GM12865 (cell line): ENCODE measurements around the gene GNAT3.

ENCODE experiments used
- DNase-seq: peaks from one replicate; pipeline ENCODE4 v3.0.0; 2010; ENCODE audit warnings: low read depth
- H3K4me3 ChIP-seq: 2 replicates; pipeline ENCODE4 v1.5.1; 2011; ENCODE audit warnings: mild to moderate bottlenecking, low read depth, low read length, control low read depth
- TF ChIP-seq, protein P1 (sequence below): IDR thresholded peaks from 2 replicates; pipeline ENCODE4 v1.5.1; 2011; ENCODE audit warnings: low read length, control low read depth, low read depth, inconsistent platforms; ENCODE audit not compliant: insufficient read depth; ENCODE audit errors: missing control alignments

The GNAT3 gene

DNA sequence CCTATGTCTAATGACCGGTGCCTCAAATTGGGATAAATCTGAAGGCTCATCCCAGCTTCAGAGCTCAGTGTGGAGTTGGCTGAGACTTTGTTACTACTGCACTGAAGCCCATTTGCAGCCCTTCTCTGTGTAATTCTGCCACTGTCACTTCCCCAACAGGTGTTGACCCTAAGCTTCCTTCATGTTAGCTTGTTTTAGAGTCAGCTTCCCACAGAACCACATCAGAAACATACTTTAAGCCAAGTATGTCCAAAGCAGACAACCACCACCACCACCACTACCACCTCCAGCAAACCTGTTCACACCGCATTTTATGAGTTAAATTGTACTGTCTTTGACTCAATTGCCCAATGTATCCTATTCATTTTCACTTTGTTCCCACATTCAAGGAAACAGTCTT is 25.2 kb upstream of the GNAT3 start:
- TF ChIP-seq, protein P1, sequence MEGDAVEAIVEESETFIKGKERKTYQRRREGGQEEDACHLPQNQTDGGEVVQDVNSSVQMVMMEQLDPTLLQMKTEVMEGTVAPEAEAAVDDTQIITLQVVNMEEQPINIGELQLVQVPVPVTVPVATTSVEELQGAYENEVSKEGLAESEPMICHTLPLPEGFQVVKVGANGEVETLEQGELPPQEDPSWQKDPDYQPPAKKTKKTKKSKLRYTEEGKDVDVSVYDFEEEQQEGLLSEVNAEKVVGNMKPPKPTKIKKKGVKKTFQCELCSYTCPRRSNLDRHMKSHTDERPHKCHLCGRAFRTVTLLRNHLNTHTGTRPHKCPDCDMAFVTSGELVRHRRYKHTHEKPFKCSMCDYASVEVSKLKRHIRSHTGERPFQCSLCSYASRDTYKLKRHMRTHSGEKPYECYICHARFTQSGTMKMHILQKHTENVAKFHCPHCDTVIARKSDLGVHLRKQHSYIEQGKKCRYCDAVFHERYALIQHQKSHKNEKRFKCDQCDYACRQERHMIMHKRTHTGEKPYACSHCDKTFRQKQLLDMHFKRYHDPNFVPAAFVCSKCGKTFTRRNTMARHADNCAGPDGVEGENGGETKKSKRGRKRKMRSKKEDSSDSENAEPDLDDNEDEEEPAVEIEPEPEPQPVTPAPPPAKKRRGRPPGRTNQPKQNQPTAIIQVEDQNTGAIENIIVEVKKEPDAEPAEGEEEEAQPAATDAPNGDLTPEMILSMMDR, result no peak
- DNase-seq, result no peak

DNA sequence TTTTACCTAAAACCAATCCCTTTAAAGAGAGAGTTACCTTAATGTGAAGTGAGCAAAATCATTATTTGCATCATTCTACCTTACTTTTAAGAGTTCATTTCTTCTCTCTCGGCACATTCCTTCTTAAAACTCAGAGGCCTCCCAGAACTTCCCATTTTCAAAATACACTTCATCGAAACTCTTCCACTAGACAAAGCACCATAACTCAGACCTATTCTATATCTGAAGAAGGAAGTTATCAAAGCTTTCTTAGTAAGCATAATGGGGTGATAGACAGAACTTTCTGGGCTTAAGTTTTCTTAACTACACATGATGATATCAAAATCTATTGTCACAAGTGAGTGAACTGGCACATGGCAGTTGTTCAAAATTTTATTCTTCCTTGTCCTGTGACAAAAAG is 24.6 kb upstream of the GNAT3 start:
- no peak for DNase-seq
- TF ChIP-seq, protein P1, result no peak
- H3K4me3 ChIP-seq, result no peak overlapping the region

More for the DNA sequence above, 25.2 kb upstream of the GNAT3 start:
- H3K4me3 ChIP-seq, result no peak overlapping the region

DNA sequence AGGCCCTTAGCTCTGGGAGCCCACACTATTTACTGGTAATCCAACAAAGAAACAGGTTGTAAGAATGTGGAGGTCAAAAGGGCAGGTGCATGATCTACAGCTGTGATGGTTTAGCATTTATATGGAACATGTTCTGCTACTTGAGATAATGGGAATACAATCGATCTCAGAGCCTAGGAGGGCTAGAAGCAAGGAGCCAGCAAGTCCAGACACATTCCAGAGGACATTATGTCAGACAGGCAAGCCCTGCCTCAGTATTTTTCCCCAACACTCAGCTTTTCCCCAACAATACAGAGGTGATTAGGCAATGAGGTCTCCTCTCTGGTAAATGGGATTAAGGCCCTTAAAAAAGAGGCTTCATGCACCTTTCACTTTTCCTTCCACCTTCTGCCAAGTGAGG is 21.4 kb upstream of the GNAT3 start:
- H3K4me3 ChIP-seq, result no peak overlapping the region
- TF ChIP-seq, protein P1, result no peak
- no peak for DNase-seq

DNA sequence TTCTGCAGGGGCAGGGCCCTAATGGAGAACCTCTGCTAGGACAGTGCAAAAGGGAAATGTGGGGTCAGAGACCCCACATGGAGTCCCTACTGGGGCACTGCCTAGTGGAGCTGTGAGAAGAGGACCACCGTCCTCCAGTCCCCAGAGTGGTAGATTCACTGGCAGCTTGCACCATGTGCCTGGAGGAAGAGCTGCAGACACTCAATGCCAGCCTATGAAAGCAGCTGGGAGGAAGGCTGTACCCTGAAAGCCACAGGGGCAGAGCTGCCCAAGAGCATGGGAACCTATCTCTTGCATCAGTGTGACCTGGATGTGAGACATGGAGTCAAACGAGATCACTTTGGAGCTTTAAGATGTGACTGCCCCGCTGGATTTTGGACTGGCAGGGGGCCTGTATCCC is 20.3 kb upstream of the GNAT3 start:
- TF ChIP-seq, protein P1, result no peak

DNA sequence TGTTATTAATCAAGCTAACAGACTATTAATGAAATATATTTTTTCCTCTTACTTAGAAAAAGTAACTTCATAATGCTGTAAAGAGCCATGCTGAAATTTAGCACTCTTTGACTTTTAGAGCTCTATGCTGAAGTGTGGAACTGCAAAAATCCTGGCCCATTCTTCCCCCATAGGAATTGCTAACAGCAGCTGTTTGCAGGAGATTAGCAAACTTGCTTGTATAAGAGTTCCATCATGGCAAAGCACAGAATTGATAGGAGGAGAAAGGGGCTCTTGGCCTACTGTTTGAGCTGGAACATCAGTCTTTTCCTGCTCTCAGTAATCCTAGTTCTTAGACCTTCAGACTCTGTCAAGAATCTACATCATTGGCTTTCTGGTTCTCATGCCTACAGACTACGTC is 18.3 kb upstream of the GNAT3 start:
- no peak overlapping the region for H3K4me3 ChIP-seq
- TF ChIP-seq, protein P1, result no peak
- DNase-seq, result no peak

More for the DNA sequence above, 20.3 kb upstream of the GNAT3 start:
- DNase-seq, result no peak
- no peak overlapping the region for H3K4me3 ChIP-seq

DNA sequence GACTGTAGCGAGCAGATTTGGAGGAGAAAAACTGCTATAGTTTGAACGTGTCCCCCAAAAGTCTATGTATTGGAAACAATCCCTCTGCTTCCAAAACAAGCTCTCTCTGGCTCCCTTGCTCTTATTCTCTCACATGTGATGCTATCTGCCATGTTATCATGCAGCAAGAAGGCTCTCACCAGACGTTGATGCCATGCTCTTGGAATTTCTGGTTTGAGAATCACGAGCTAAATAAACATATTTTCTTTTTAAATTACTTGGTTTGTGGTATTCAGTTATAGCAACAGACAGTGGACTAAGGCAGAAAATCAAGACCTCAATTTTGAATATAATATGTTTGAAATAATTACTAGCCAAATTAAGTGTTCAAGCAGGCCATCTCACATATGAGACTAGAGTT is 17.5 kb upstream of the GNAT3 start:
- no peak for DNase-seq
- no peak overlapping the region for H3K4me3 ChIP-seq
- TF ChIP-seq, protein P1, result no peak

DNA sequence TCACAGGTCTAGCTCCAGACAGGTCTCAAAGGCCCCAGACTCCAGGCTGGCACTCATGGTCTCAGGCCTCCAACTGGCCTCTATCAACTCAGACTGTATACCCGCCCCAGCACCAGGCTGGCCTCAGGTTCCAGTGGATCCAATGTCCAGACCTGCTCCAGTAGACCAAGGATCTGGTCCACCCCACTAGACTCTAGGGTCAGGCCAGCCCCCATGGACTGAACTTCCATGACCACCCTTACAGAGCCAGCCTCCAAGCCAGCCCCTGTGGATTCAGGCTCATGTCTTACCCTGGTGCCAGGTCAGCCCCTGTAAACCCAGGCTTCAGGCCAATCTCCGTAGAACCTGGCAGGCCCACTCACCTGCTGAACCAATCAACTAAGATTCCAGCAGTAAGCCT is 16.8 kb upstream of the GNAT3 start:
- TF ChIP-seq, protein P1, result no peak
- no peak for DNase-seq
- H3K4me3 ChIP-seq, result no peak overlapping the region
